DMS79 treated with DMSO at 0.1 percent for 48 hours (cell line): ENCODE measurements around the gene ZBTB42.
"Not testable (repeated sequence)": the region's sequence is repeated elsewhere in the genome, so short reads cannot be mapped to it uniquely, and the experiment has no call there.

Experiments
- DNase-seq: peaks from one replicate; lab custom pipeline; 2025; lab: John Stamatoyannopoulos, UW

ZBTB42 gene

GRCh38 chr14:104810316-104810715 is 9.4 kb downstream of the ZBTB42 start:
- DNase-seq = no peak

GRCh38 chr14:104813286-104813685 is 12.4 kb downstream of the ZBTB42 start:
- no peak for DNase-seq

- DNase-seq = not testable (repeated sequence)
Measured at GRCh38 chr14:104814701-104815100, 13.8 kb downstream of the ZBTB42 start.

- no peak for DNase-seq
Measured at GRCh38 chr14:104816616-104816884, 15.6 kb downstream of the ZBTB42 start.

- no peak for DNase-seq
Measured at GRCh38 chr14:104817930-104818713, 17.2 kb downstream of the ZBTB42 start.

GRCh38 chr14:104818714-104819161 is 17.8 kb downstream of the ZBTB42 start:
- DNase-seq = no peak

GRCh38 chr14:104819361-104819781 is 18.5 kb downstream of the ZBTB42 start:
- no peak for DNase-seq

- no peak for DNase-seq
Measured at GRCh38 chr14:104820669-104821228, 19.8 kb downstream of the ZBTB42 start.

GRCh38 chr14:104821229-104821945 is 20.5 kb downstream of the ZBTB42 start:
- DNase-seq = no peak

- no peak for DNase-seq
Measured at GRCh38 chr14:104821971-104822608, 21.2 kb downstream of the ZBTB42 start.

- DNase-seq = no peak
Measured at GRCh38 chr14:104822821-104823615, 22.1 kb downstream of the ZBTB42 start.

GRCh38 chr14:104824353-104824997 is 23.6 kb downstream of the ZBTB42 start:
- no peak for DNase-seq

GRCh38 chr14:104826189-104826860 is 25.4 kb downstream of the ZBTB42 start:
- DNase-seq = peak; percentile 71

- no peak for DNase-seq
Measured at GRCh38 chr14:104826861-104827176, 25.9 kb downstream of the ZBTB42 start.

GRCh38 chr14:104827177-104828055 is 26.5 kb downstream of the ZBTB42 start:
- DNase-seq = peak; percentile 84

GRCh38 chr14:104830781-104831180 is 29.9 kb downstream of the ZBTB42 start:
- DNase-seq = no peak

GRCh38 chr14:104836171-104836935 is 35.5 kb downstream of the ZBTB42 start:
- DNase-seq = not testable (repeated sequence)

- no peak for DNase-seq
Measured at GRCh38 chr14:104841730-104842129, 40.8 kb downstream of the ZBTB42 start.

- no peak for DNase-seq
Measured at GRCh38 chr14:104843006-104843405, 42.1 kb downstream of the ZBTB42 start.
